ENCODE data around the gene METAP1. TPM values are rescaled to one million over a fixed set of nuclear protein-coding genes. Genes with fewer than 3 reads are reported as not detected.

Gene METAP1
- total and polyA plus RNA-seq, 11 donors, result 36.9 to 71.4 (median 63.6) TPM

- H3K27ac ChIP-seq, result peak overlapping the region in 7 of 12 donors; percentile 8 to 59 (median 43)
- 46 to 76% (median 68%) methylated on average over 1 of the region's 1 CpG for WGBS, 4 donors
These were observed 30.0 kb downstream of the METAP1 start for GRCh38 chr4:99025506-99025905.

GRCh38 chr4:99027304-99027703 lies 31.8 kb downstream of the METAP1 start:
- intact Hi-C loops (cut with DNase I), result no loop called here
- no peak overlapping the region for H3K4me3 ChIP-seq
- H3K27ac ChIP-seq, result no peak overlapping the region
- H3K9me3 ChIP-seq, result no peaks in the 10 kb centered on the region
- no peaks in the 10 kb centered on the region for H3K27me3 ChIP-seq
- peaks cover 0 to 54% (median 16%) of the 10 kb centered on the region in 12 donors for H3K4me1 ChIP-seq
- DNase-seq, result no peak
- ATAC-seq, result no peak
- 89 to 98% (median 93%) methylated on average over 2 of the region's 2 CpGs for WGBS, 4 donors
- no peak for TF ChIP-seq CTCF (IDR thresholded peaks at IDR 0.05)
- no peak for TF ChIP-seq POLR2A (IDR thresholded peaks at IDR 0.05)
- peaks cover 0 to 11% (median 0%) of the 10 kb centered on the region in 9 donors for H3K36me3 ChIP-seq

More at GRCh38 chr4:99025506-99025905, 30.0 kb downstream of the METAP1 start:
- Histone ChIP-seq H3K4me1 (peaks cover 0 to 54% (median 16%) of the 10 kb centered on the region in 12 donors), H3K27me3 (no peaks in the 10 kb centered on the region), H3K9me3 (peaks cover 0 to 16% (median 10%) of the 10 kb centered on the region in 12 donors), H3K36me3 (peaks cover 0 to 11% (median 0%) of the 10 kb centered on the region in 9 donors), H3K4me3 (no peak overlapping the region)
- intact Hi-C loops (cut with DNase I), result no loop called here
- no peak for ATAC-seq
- no peak for TF ChIP-seq CTCF (IDR thresholded peaks at IDR 0.05)
- TF ChIP-seq POLR2A (IDR thresholded peaks at IDR 0.05), result no peak
- no peak for DNase-seq

- intact Hi-C loops (cut with DNase I), result no loop called here
- no peak overlapping the region for H3K27ac ChIP-seq
- ATAC-seq (no peak), DNase-seq (no peak)
- H3K27me3 ChIP-seq, result no peaks in the 10 kb centered on the region
- no peak overlapping the region for H3K4me3 ChIP-seq
- TF ChIP-seq POLR2A (IDR thresholded peaks at IDR 0.05) (no peak), CTCF (IDR thresholded peaks at IDR 0.05) (no peak)
- H3K9me3 ChIP-seq, result no peaks in the 10 kb centered on the region
- peaks cover 0 to 11% (median 0%) of the 10 kb centered on the region in 9 donors for H3K36me3 ChIP-seq
- peaks cover 0 to 54% (median 16%) of the 10 kb centered on the region in 12 donors for H3K4me1 ChIP-seq
These were observed 32.7 kb downstream of the METAP1 start for GRCh38 chr4:99028187-99028586.

GRCh38 chr4:99029018-99029735 lies 33.7 kb downstream of the METAP1 start:
- H3K4me3 ChIP-seq, result no peak overlapping the region
- no peak for DNase-seq
- H3K9me3 ChIP-seq, result no peaks in the 10 kb centered on the region
- no peak for ATAC-seq
- H3K27ac ChIP-seq, result no peak overlapping the region
- peaks cover 0 to 11% (median 0%) of the 10 kb centered on the region in 9 donors for H3K36me3 ChIP-seq
- intact Hi-C loops (cut with DNase I), result no loop called here
- TF ChIP-seq POLR2A (IDR thresholded peaks at IDR 0.05), result no peak
- no peak for TF ChIP-seq CTCF (IDR thresholded peaks at IDR 0.05)
- no peaks in the 10 kb centered on the region for H3K27me3 ChIP-seq
- WGBS, 4 donors, result 44 to 87% (median 83%) methylated on average over 1 of the region's 1 CpG
- peaks cover 0 to 47% (median 14%) of the 10 kb centered on the region in 12 donors for H3K4me1 ChIP-seq

All from heart left ventricle (tissue), 16 donors.